ENCODE results near the gene EIF4G3. TPM values are rescaled to one million over a fixed set of nuclear protein-coding genes. Genes with fewer than 3 reads are reported as not detected.

EIF4G3 gene
- total and polyA plus RNA-seq, 2 donors (not counting 3 experiments of a cell fraction or from before 2014, with no cell fraction given), result 40.7 to 78.5 TPM

DNA sequence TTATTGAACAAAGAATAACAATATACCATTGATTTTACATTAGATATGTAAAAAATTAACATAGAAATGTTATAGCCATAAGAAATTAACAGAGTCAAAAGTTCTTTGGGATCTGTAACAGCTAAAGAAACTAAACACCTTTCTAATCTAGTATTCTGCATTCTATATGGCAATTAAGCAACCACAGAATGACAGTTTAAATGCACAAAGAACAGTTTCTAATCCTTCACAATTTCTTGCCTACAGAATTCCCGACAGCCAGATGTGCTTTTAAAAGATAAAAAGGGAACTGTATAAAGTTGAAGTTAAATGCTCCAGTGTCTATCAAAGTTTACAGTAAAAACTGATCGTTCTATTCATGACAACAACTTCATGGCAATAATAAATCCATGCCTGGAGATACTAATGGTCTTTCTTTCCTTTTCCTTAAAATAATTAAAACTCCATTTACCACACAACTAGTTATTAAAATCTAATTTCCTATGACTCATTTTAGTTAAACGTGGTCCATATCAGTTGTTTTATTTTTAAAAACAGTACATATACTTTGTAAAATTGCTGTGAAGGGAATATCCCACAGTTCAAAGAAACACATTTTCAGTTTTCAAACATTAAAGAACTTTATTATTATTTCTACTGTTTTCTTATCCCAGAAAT is 110.2 kb downstream of the EIF4G3 start:
- no peaks in the 10 kb centered on the region for H3K27me3 ChIP-seq (ENCODE audit: control insufficient read depth in 2 of 2, insufficient read depth in 2 of 2, low read length in 2 of 2)
- H4K20me1 ChIP-seq (replicated peaks; ENCODE audit: control insufficient read depth, extremely low read depth, insufficient read depth, low read length), result no peaks in the 10 kb centered on the region
- CTCF ChIA-PET, result no interaction called here
- dilution Hi-C loops (cut with MboI; ENCODE audit: extremely low pct_ligation_motif_present, low sequenced_read_pairs) (no loop called here), intact Hi-C loops (cut with micrococcal nuclease) (no loop called here)
- no peaks in the 10 kb centered on the region for H3K36me3 ChIP-seq (ENCODE audit: control insufficient read depth in 2 of 2, extremely low read depth in 1 of 2, insufficient read depth in 2 of 2, low read length in 2 of 2)
- POLR2A ChIA-PET, result no interaction called here
- H3K9me3 ChIP-seq (replicated peaks; ENCODE audit: control insufficient read depth, insufficient read depth, low read length), result no peaks in the 10 kb centered on the region
- no peak overlapping the region for H3K4me3 ChIP-seq (replicated peaks in 1 of 3; ENCODE audit: insufficient read depth in 1 of 3, low read depth in 1 of 3, low read length in 3 of 3)
- peaks cover 4% of the 10 kb centered on the region for H3K4me1 ChIP-seq (ENCODE audit: control insufficient read depth, extremely low read depth, insufficient read depth, low read length)
- BruUV-seq (replicated peaks), result no TSS peak
- TF ChIP-seq POLR2A (IDR thresholded peaks at IDR 0.05; ENCODE audit: low read depth, low read length) (no peak), FOS (IDR thresholded peaks at IDR 0.05; ENCODE audit: borderline replicate concordance, insufficient read depth, low read length) (no peak), GATA2 (IDR thresholded peaks at IDR 0.05; ENCODE audit: insufficient read depth, insufficient read length, low read depth, low read length) (no peak), JUN (IDR thresholded peaks at IDR 0.05; ENCODE audit: borderline replicate concordance, insufficient read depth, insufficient read length, low read depth) (no peak), EZH2 (IDR thresholded peaks at IDR 0.05; ENCODE audit: borderline replicate concordance, low read depth, low read length, severe bottlenecking) (no peak), MYC (IDR thresholded peaks at IDR 0.05; ENCODE audit: low read depth, low read length) (no peak), POLR2AphosphoS5 (IDR thresholded peaks at IDR 0.05; ENCODE audit: insufficient read depth, low read depth, low read length) (no peak)
- TF ChIP-seq, protein P1, sequence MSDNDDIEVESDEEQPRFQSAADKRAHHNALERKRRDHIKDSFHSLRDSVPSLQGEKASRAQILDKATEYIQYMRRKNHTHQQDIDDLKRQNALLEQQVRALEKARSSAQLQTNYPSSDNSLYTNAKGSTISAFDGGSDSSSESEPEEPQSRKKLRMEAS (IDR thresholded peaks at IDR 0.05; ENCODE audit: insufficient read depth, insufficient read length), result no peak
- TF ChIP-seq, protein P2, sequence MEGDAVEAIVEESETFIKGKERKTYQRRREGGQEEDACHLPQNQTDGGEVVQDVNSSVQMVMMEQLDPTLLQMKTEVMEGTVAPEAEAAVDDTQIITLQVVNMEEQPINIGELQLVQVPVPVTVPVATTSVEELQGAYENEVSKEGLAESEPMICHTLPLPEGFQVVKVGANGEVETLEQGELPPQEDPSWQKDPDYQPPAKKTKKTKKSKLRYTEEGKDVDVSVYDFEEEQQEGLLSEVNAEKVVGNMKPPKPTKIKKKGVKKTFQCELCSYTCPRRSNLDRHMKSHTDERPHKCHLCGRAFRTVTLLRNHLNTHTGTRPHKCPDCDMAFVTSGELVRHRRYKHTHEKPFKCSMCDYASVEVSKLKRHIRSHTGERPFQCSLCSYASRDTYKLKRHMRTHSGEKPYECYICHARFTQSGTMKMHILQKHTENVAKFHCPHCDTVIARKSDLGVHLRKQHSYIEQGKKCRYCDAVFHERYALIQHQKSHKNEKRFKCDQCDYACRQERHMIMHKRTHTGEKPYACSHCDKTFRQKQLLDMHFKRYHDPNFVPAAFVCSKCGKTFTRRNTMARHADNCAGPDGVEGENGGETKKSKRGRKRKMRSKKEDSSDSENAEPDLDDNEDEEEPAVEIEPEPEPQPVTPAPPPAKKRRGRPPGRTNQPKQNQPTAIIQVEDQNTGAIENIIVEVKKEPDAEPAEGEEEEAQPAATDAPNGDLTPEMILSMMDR (IDR thresholded peaks at IDR 0.05; ENCODE audit: extremely low read depth in 1 of 2, insufficient read depth in 1 of 2, low read depth in 1 of 2, low read length in 2 of 2), result no peak
- H3K9ac ChIP-seq (replicated peaks; ENCODE audit: extremely low read depth, insufficient read depth, low read length), result no peak overlapping the region
- peak overlapping the region; percentile 54 for H3K4me2 ChIP-seq (ENCODE audit: insufficient read depth, low read length)
- H2AFZ ChIP-seq (ENCODE audit: low read depth, low read length), result no peak overlapping the region
- no peaks in the 10 kb centered on the region for H3K9me1 ChIP-seq (replicated peaks; ENCODE audit: control insufficient read depth, extremely low read depth, insufficient read depth, low read length)
- H3K27ac ChIP-seq (ENCODE audit: insufficient read depth, low read depth, low read length), result no peak overlapping the region
- FAIRE-seq, result no peak
- DNase-seq (ENCODE audit: low read depth, low spot score), result no peak
- peaks cover 20% of the 10 kb centered on the region for H3K79me2 ChIP-seq (ENCODE audit: control insufficient read depth, insufficient read depth, low read length)

Data from endothelial cell of umbilical vein (primary cell).